Stomach smooth muscle (tissue), 2 donors: ENCODE data around the gene TRMT112.

ENCODE experiments used
- H3K27ac ChIP-seq: one replicate; pipeline ENCODE4 v1.7.0; 2013; ENCODE audit warnings: mild to moderate bottlenecking, low read length, inconsistent platforms
- H3K27me3 ChIP-seq, 2 donors: one replicate each; pipeline ENCODE4 v1.7.0; 2013; ENCODE audit warnings: low read length in 2 of 2; ENCODE audit not compliant: insufficient read depth in 2 of 2, control insufficient read depth in 1 of 2
- H3K36me3 ChIP-seq, 2 donors: one replicate each; pipeline ENCODE4 v1.7.0; 2013; ENCODE audit warnings: low read length in 2 of 2; ENCODE audit not compliant: control insufficient read depth in 2 of 2, insufficient read depth in 2 of 2
- H3K4me1 ChIP-seq: one replicate; pipeline ENCODE4 v1.7.0; 2013; ENCODE audit warnings: low read length; ENCODE audit not compliant: control insufficient read depth, insufficient read depth
- H3K4me3 ChIP-seq, 2 donors: one replicate each; pipeline ENCODE4 v1.7.0; 2013; ENCODE audit warnings: low read length in 2 of 2
- H3K9ac ChIP-seq, 2 donors: one replicate each; pipeline ENCODE4 v1.7.0; 2013; ENCODE audit warnings: low read length in 2 of 2, mild to moderate bottlenecking in 1 of 2
- H3K9me3 ChIP-seq, 2 donors: one replicate each; pipeline ENCODE4 v1.7.0; 2013; ENCODE audit warnings: low read length in 2 of 2; ENCODE audit not compliant: control insufficient read depth in 2 of 2
- donor health status: healthy.
- donor health status: Pancreatic carcinoma.

Gene TRMT112

GRCh38 chr11:64349025-64349387 is 31.6 kb upstream of the TRMT112 start:
- no peaks in the 10 kb centered on the region for H3K9me3 ChIP-seq
- H3K4me1 ChIP-seq: no peaks in the 10 kb centered on the region
- no peak overlapping the region for H3K27ac ChIP-seq
- H3K9ac ChIP-seq: no peak overlapping the region
- H3K4me3 ChIP-seq: no peak overlapping the region
- no peaks in the 10 kb centered on the region for H3K36me3 ChIP-seq
- H3K27me3 ChIP-seq: no peaks in the 10 kb centered on the region

DNA sequence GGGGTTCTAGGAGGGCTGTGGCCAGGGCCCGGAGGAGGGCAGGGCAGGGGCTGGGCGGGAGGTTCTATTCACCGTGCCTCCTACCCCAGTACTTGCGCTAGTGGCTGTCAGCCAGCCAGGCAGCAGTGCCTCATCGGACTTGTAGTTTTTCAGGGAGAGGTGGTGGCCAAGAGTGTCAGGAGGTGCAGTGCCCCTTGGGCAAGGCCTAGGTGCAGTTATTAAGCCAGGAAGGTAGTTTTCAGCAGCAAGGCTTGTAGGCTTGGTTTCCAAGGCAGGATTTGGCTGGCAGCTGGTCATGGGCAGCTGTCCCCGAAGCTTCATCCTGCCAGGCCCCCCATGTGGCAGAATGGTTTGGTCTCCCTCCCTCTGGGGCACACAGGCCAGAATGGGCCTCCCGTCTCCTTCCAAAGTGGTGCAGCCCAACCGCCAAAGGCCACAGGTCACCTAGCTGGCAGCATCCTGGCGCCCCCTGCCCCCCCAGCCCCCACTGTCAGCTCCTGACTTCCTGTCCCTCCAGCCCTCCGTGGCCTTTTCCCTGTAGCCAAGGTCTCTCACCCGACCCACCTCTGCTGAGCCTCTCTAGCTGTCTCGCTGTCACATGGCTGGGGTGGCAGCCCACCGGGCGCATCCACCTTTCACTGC is 31.1 kb upstream of the TRMT112 start:
- no peaks in the 10 kb centered on the region for H3K4me1 ChIP-seq
- no peaks in the 10 kb centered on the region for H3K27me3 ChIP-seq
- no peaks in the 10 kb centered on the region for H3K9me3 ChIP-seq
- no peak overlapping the region for H3K4me3 ChIP-seq
- H3K36me3 ChIP-seq: no peaks in the 10 kb centered on the region
- H3K9ac ChIP-seq: no peak overlapping the region
- H3K27ac ChIP-seq: no peak overlapping the region

DNA sequence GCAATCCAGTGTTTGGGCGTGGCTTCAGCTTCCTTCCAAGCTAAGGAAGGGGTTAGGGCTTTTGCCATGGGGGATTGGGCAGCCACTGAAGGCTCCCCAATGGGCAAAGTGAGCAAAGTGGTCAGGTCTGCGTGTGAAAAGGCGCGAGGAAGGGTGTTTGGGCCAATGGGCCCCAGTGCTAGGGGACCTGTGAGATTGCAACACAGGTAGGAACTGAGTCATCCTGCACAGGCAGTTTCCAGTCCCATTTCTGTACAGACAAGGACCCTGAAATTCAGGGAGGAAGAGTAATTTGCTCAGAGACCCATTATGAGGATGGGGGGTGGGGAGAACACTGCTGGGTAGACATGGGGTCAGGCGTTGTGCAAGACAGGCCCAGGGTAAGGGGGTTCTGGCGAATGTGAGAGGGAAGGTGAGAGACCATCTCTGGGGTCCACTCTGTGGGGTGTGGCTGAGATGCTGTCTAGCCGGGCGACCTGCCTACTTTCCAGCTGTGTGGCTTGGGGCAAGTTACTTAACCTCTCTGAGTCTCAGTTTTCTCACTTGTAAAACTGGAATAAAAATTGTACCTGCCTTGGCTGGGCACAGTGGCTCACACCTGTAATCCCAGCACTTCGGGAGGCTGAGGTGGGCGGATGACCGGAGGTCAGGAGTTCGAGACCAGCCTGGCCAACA is 30.0 kb upstream of the TRMT112 start:
- no peaks in the 10 kb centered on the region for H3K9me3 ChIP-seq
- H3K27me3 ChIP-seq: no peaks in the 10 kb centered on the region
- H3K27ac ChIP-seq: no peak overlapping the region
- H3K36me3 ChIP-seq: no peaks in the 10 kb centered on the region
- no peak overlapping the region for H3K4me3 ChIP-seq
- no peak overlapping the region for H3K9ac ChIP-seq
- peaks cover 2% of the 10 kb centered on the region for H3K4me1 ChIP-seq

- Histone ChIP-seq H3K9ac (no peak overlapping the region), H3K4me1 (peaks cover 11% of the 10 kb centered on the region), H3K27ac (no peak overlapping the region), H3K36me3 (no peaks in the 10 kb centered on the region), H3K4me3 (no peak overlapping the region), H3K9me3 (no peaks in the 10 kb centered on the region), H3K27me3 (no peaks in the 10 kb centered on the region)
These were observed 27.4 kb upstream of the TRMT112 start for GRCh38 chr11:64344787-64345186.

DNA sequence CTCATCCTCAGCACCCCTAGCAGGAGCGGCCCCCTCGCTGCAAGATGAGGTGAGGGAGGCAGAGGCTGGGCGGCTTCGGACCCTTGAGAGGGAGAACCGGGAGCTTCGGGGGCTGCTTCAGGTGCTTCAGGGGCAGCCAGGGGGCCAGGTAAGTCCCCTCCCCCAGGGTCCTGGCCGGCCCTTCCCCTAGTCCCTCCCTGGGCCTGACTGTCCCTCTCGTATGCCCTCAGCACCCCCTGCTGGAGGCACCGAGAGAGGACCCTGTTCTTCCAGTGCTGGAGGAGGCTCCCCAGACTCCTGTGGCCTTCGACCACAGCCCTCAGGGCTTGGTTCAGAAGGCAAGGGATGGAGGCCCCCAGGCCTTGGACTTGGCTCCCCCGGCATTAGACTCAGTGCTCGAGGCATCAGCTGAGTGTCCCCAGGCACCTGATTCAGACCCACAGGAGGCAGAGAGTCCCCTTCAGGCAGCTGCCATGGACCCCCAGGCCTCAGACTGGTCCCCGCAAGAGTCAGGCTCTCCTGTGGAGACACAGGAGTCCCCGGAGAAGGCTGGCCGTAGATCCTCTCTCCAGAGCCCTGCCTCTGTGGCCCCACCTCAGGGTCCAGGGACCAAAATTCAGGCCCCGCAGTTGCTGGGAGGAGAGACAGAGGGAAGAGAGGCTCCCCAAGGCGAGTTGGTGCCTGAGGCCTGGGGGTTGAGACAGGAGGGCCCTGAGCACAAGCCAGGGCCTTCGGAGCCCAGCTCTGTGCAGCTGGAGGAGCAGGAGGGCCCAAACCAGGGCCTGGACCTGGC is 26.6 kb upstream of the TRMT112 start:
- Histone ChIP-seq H3K9me3 (no peaks in the 10 kb centered on the region), H3K4me3 (no peak overlapping the region), H3K4me1 (peaks cover 11% of the 10 kb centered on the region), H3K36me3 (no peaks in the 10 kb centered on the region), H3K9ac (no peak overlapping the region), H3K27ac (no peak overlapping the region), H3K27me3 (no peaks in the 10 kb centered on the region)

GRCh38 chr11:64342869-64343745 is 25.7 kb upstream of the TRMT112 start:
- Histone ChIP-seq H3K4me3 (peak overlapping the region in 1 of 2 donors; percentile 68), H3K9me3 (no peaks in the 10 kb centered on the region)

GRCh38 chr11:64341851-64342791 is 24.8 kb upstream of the TRMT112 start:
- Histone ChIP-seq H3K9ac (peak overlapping the region; percentile 81 to 85), H3K27ac (peak overlapping the region; percentile 79), H3K9me3 (no peaks in the 10 kb centered on the region), H3K4me1 (peaks cover 11% of the 10 kb centered on the region), H3K36me3 (no peaks in the 10 kb centered on the region), H3K4me3 (peak overlapping the region; percentile 55 to 68), H3K27me3 (no peaks in the 10 kb centered on the region)

More at GRCh38 chr11:64342869-64343745, 25.7 kb upstream of the TRMT112 start:
- Histone ChIP-seq H3K4me1 (peaks cover 11% of the 10 kb centered on the region), H3K36me3 (no peaks in the 10 kb centered on the region), H3K27ac (no peak overlapping the region), H3K27me3 (no peaks in the 10 kb centered on the region), H3K9ac (no peak overlapping the region)

DNA sequence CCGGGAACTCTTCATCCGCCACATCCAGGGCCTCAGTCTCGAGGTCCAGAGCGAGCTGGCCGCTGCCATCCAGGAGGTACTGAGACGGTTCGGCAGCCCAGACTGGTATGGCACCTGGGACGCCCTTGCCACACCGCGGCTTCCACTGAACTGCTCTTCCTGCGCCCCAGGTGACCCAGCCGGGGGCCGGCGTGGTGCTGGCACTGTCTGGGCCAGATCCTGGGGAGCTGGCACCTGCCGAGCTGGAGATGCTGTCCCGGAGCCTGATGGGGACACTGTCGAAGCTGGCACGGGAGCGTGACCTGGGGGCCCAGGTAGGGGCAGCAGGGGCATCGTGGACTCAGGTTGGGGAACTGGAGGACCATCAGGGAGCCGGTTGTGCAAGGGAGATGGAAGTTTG is 24.1 kb upstream of the TRMT112 start:
- Histone ChIP-seq H3K4me1 (peaks cover 11% of the 10 kb centered on the region), H3K27ac (no peak overlapping the region), H3K36me3 (no peaks in the 10 kb centered on the region), H3K9ac (no peak overlapping the region), H3K27me3 (no peaks in the 10 kb centered on the region), H3K4me3 (no peak overlapping the region), H3K9me3 (no peaks in the 10 kb centered on the region)

GRCh38 chr11:64340671-64341335 is 23.4 kb upstream of the TRMT112 start:
- H3K27me3 ChIP-seq: no peaks in the 10 kb centered on the region
- no peak overlapping the region for H3K9ac ChIP-seq
- no peak overlapping the region for H3K4me3 ChIP-seq
- H3K27ac ChIP-seq: no peak overlapping the region
- peaks cover 11% of the 10 kb centered on the region for H3K4me1 ChIP-seq
- H3K9me3 ChIP-seq: no peaks in the 10 kb centered on the region
- no peaks in the 10 kb centered on the region for H3K36me3 ChIP-seq
